SU-DHL-6 (cell line): ENCODE measurements around the gene CBX7.

Experiments
- CTCF ChIP-seq: fragments of 200-600 bp; sonication (generic); IDR thresholded peaks from one replicate; pipeline ENCODE4 v1.5.1; 2017; ENCODE audit warnings: antibody characterized with exemption, mild to moderate bottlenecking, low read length, moderate library complexity; ENCODE audit not compliant: insufficient read depth, poor library complexity, severe bottlenecking
- EZH2phosphoT487 ChIP-seq: fragments of 200-600 bp; sonication (generic), shearing (Covaris generic); conservative IDR thresholded peaks from 2 replicates; pipeline ENCODE4 v1.6.1; 2018; ENCODE audit warnings: mild to moderate bottlenecking, antibody characterized with exemption, low read length, moderate library complexity, mixed read lengths

- TF ChIP-seq CTCF (no peak), EZH2phosphoT487 (no peak)
These were observed 65.4 kb downstream of the CBX7 start for GRCh38 chr22:39087098-39087497.
